ENCODE results near the gene LZTFL1.
A peak's percentile ranks its signal among the peaks of the same experiment; 100 is the strongest.
"Not testable (repeated sequence)": the region's sequence is repeated elsewhere in the genome, so short reads cannot be mapped to it uniquely, and the experiment has no call there.

Gene LZTFL1

DNA sequence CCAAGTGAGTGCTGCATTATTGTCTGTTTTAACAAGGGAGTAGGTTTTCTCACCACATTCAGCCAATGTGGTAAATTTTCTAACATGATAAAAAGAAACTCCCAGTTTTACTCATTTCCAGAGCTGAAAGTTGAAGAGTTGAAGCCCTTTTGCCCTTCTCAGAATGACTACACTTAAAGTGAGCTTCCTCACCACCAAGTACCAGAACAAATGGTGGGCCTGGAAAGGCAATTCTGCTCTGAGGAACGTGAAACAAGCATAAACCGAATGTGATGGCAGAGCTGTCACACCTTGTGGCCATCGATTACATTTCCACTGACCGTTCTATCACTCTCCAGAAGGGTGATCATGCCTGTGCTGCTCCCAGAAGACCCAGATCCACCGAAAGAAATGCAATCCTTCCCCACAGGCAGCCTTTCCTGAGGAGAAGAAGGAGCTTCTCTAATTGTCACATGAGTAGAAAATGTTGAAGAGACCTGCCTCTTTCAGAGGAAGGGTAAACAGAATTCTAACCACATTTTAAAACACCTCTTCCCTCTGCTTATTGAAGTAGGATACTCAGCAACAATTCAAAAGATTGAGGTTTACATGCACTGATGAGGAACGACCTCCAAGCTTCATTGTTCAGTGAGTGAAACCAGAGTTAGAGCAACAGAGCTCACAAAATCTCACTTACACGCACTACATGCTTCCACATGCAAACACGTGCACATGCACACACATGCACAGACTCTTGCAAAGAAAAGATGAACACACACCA is 23.0 kb upstream of the LZTFL1 start:
- DNase-seq: no peak

DNA sequence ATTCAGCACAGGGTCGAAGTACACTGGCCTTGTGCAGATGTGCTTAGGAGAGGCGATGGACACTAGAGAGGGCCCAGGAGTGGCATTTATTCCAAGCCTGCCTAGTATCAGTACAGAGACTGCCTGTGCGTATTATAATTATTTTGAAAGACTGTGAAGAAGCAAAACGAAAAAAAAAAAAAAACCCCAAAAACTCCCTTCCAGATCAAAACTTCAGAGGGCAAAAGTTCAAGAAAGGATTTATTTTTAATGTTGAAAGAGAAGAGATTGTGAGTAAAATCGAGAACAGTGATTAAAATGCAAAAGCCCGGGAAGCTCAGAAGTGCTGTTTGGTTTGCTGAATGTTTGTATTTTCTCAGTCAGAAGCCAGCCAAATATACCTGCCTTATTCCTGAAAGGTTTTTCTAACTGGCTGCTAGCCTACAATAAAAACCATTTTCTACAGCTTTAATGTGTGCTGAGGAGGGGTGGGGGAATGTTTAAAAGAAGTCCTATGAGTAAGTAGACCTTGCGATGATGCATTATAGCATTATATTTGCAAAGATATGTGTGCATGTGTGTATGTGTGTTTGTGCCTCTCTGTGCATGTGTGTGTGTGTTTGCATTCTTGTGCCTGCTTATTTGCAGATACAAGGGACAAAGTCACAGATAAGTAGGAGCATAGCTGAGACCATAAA is 19.3 kb upstream of the LZTFL1 start:
- no peak for DNase-seq

DNA sequence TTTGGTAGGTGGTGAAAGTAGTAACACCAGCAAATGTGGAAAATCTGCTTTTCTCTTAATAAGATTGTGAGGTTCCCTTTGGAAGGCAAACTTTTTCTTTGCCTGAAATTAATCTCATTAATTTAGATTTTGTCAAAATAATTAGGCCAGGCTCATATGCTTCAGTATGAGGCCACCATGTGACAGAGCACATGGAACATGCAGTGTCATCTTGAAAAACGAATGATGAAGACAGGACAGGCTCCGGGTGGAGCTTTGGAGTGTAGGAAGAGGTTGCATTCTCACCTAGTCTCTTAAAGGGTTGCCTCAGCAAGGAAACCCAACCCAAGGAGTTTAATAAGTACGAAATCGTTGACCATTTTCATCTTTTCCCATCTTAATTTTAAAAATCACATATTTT is 18.6 kb upstream of the LZTFL1 start:
- DNase-seq: no peak

DNA sequence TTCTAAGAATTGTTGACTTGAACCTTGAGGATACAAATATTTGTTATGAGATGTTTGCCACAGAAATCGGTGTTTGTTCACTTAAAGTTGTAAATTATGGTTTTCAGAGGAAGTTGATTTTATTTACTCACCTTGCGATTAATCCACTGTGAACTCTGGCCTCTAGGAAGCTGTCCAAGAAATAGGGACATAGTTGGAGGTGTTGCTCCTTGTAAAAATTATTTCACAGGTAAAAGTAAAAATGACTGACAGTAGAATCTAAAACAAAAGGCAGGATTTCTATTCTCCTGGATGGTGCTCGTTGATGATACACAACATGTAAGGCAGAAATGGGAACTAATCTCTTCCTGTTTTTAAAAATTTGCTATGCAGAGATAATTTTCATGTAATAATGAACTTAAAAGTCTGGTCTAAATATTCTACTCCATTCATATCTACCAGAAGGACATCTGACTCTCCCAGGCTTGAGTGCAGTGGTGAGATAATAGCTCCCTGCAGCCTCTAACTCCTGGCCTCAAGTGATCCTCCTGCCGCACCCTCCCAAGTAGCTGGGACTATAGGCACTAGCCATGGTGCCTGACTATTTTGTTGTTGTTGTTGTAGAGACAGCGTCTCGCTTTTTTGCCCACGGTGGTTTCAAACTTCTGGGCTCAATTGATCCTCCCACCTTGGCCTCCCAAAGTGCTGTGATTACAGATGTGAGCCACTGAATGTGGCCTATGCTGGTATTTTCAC is 17.1 kb upstream of the LZTFL1 start:
- DNase-seq: no peak

DNA sequence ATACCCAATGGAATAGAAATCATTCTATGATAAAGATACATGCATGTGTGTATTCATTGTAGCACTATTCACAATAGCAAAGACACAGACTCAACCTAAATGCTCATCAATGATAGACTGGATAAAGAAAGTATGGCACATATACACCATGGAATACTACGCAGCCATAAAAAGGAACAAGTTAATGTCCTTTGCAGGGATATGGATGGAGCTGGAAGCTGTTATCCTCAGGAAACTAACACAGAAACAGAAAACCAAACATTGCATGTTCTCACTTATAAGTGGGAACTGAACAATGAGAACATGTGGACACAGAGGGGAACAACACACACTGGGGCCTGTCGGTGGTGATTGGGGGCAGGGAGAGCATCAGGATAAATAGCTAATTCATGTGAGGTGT is 15.1 kb upstream of the LZTFL1 start:
- DNase-seq: not testable (repeated sequence)

DNA sequence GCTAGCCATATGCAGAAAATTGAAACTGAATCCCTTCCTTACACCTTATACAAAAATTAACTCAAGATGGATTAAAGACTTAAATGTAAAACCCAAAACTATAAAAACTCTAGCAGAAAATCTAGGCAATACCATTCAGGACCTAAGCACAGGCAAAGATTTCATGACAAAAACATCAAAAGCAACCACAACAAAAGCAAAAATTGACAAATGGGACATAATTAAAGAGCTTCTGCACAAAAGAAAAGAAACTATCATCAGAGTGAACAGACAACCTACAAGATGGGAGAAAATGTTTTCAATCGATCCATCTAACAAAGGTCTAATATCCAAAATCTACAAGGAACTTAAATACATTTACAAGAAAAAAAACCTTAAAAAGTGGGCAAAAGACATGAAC is 14.4 kb upstream of the LZTFL1 start:
- not testable (repeated sequence) for DNase-seq

DNA sequence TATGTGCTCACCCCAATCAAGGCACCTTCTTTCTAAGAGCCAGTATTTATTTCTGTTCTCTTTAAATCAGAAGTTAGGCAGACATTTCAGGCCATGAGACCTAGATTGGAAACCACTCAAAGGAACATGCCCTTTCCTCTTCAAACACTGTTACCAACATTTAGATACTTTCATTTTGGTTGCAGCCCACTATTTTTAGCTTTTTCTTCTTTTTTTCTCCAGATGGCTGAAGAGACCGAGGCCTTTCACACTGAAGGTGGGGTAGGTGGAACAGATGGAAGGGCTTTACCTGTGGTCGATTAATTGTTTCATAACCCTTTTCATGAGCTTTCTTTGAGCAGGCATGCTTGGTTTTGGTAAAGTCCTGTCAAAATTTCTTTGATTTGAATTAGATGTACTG is 10.9 kb upstream of the LZTFL1 start:
- no peak for DNase-seq

DNA sequence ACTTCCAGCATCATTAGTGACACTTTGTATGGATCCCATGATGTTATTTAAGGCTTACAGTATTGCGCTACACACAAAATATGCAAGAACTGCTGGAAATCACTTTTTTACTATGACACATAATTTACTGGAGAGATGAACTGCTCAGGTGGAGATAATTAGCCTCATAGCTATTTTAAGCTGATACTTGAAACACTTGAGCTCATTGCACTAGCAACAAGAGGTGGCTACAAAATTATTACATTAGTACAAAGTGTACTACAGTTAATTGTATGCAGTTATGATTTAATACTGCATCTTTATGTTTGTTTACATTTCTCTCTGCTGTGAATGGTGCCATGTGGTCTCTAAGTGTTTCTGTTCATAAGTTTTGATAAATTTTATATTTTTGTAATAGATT is 6.5 kb upstream of the LZTFL1 start:
- no peak for DNase-seq

DNA sequence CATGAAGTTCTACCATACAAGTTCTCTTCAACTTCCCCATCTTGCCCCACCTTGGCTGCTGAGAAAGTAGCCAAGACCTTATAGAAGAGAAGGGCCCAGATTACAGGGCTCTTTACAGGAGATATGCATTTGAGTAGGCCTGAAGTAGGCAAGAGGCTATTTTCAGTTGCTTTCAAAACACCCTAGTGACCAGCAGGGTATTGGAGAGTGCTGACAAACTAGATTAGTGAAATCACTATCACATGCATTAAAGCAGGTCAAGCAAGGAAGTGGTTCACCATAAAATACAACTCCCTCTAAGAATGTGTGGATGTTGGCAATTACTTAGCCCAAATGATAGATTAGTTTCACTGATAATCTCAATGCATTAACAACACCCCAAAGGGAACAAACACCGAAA is 2.7 kb upstream of the LZTFL1 start:
- no peak for DNase-seq

DNA sequence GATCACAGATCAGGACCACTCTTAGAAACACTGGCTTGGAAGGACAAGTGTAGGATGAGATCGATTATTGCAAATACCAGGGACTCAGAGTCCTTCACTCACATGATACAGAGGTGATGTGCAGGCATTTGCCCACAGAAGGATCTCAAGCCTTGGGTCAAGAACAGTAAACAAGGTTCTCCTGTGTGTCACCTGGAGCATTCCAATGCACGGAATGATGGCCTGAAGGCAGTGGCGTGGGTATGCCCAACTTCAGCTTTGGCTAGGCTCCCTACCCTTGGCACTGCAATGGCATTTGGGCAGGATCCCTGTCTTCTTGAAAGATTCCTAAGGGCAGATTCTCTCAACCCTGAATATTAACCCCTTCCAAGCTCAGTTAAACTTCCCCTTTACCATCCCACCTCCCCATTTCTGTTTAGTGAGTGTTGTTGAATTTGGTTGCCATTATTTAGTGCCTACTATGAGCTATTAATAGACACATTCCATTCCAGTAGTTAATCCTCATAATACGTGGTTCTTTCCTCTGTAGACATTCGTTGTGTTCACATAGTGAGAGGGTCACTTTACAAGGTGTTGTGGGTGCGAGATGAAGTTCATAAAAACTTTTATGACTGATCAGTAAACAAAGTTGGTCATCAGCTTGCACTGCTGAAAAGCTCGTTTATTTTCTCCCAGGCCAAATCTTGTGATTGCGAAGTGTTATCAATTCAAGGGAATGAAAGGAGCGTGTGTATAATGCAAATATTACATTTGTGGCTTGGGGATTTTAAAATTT is 1.1 kb upstream of the LZTFL1 start:
- no peak for DNase-seq

DNA sequence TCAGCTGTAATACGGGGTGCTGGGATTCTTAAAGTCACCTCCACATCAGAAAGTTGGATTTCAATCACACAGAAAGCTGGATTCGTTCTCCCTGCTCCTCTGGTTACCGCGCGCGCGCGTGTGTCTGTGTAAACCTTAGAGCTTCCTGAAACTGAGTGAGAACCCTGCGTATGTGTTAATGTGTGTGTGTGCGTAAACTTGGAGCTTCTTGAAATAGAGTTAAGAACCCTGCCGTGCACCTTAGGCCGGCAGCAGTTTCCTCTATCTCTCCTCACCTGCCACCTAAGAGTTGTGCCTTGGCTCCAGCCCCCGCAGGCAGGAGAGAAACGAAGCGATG is 531 bp downstream of the LZTFL1 start:
- no peak for DNase-seq

DNA sequence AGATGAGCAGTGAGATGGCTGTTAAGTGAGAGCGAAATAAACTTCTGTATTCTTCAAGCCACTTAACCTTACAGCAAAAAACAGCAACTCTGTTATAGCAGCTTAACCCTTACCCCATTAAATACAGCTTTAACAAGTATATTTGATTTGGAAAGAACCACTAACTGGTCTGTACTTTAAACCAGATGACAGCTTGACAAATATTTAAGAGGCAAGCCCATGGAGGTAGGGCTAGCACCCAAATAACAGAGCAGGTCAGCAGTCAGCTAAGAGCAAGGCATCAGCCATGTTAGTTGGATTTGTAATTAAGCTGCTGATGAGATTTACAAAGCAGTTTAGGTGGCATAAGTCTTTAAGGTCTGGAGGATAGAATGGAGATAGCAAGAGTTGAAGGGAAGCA is 3.5 kb downstream of the LZTFL1 start:
- DNase-seq: no peak

DNA sequence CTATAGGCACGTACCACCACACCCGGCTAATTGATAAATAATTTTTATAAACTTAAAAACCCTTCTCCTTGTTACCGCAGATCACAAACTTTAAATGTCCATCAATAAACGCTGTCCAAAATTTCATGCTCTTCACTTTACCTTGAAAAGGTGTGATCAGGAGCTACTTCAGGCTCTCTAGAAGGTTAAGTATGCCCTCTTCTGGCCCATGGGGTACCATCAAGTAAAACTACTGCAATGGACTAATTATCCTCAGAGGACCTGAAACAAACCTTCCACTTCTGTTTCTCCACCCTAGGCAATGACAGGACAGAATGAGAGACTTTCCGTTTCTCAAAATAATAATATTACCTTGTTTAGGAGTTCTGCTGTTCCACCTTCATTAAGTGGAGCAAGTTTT is 9.2 kb downstream of the LZTFL1 start:
- DNase-seq: peak; percentile 32

DNA sequence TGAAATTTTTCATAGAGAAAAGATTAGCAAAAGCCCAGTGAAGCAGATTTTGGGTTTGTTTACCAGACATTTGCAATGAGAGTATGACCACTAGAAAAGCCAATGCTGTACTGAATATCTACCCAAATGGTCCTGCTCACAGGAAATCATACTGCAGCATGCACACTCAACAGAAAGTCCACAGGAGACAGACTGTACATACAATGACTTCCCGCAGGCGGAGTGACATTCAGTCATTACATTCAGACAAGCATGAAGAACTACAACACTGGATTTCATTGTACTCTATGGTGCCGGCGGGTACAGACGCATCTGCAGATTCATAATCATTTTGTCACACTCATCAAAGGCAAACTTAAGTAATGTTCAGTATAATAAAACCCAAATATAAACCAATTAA is 11.8 kb downstream of the LZTFL1 start:
- DNase-seq: no peak

DNA sequence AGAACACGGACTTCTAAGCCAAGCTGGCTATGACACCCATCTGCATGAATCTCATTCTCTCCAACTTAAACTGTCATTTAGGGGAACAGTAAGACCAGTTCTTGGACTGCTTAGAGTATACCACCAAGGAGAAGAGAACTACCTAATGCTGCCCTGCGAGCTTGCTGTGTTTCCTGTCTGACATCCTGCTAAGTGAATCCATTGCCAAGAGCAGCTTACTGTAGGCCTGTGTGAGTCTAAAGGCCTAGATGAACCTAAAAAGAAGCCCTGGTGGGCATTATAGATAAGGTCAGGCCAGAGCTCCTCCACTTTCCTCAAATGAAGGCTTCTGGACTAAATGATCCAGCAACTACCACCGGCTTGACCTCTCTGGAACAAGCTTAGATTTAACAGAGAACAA is 15.0 kb downstream of the LZTFL1 start:
- no peak for DNase-seq

DNA sequence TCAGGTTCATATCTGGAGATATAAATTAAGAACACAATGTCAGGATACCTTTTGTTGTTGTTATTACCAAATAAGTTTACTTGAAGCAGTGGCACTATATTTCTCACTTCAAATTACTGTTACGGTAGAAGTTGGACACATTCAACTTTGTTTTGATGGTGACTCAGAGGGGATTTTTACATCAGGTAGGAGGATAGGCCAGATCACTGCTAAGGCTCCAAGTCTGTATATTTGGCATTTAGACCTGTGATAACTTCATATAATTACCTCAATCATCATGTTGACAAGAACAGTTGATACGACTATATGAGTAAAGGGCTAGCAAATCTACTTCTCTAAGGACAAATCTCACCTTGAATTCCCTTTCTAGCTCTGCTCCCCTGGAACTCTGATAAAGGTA is 15.6 kb downstream of the LZTFL1 start:
- no peak for DNase-seq

DNA sequence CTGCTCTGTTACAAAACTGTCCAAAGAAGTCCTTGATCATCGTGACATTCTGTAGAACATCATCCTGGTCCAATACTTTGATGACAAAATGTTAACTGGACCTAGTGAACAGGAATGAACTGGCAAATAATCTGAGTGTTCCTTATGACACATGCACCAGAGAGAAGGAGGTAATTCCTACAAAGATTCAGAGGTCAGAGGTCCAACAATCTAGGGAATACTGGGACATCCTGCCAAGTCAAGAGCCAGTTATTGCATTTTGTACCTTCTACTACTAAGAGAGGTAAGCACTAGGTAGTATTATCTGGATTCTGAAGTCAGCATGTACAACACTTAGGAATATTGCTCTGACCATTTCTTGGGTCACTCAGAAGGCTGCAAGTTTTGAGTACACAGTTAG is 20.8 kb downstream of the LZTFL1 start:
- no peak for DNase-seq

DNA sequence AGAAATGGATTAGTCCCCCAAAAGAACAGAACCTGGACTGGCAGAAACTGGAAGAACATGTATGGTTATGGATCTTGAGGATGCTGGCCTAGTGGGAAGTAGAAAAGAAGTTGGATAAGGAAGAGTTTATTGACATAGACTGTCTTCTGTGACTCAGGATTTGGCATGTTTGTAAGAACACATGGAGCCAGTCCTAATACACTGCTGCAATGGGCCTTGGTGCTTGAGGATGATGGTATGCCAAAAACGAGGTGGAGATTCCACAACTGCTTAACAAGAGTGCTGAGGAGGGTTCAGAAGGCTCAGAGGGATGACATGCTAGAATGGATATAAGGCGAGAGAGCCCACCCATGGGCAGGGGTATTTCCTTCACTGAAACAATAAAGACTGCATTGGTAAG is 22.4 kb downstream of the LZTFL1 start:
- DNase-seq: no peak

DNA sequence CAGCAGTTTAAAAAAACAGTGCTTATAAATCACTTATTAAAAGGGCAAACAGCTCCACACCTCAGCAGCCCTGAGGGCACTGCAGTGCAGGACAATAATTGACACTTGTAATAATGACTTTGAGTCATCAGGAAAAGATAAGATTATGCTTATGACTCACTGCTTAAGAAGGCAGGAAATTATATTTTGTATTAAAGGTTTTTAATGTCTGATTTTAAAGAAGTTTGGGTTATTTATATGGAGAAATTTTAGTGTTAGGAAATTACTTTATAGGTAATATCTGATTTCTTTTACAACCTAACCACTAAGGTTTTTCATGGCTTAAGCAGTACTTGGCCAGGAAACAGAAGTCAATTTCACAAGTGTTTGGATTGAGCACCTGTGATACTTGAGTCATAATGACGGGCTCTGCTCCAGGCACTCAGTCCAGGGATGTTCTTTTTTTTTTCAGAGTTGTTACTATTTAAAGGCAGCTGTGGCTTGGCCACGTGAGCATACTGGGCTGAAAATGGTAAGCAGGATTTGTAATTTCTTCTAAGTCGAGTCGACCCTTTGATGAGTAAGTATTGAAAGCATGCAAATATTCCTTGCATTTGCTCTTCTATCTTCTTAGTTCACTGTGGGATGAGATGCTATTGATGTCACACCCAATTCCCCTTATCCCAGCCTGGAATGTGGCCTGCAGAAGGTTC is 23.9 kb downstream of the LZTFL1 start:
- DNase-seq: peak; percentile 57

DNA sequence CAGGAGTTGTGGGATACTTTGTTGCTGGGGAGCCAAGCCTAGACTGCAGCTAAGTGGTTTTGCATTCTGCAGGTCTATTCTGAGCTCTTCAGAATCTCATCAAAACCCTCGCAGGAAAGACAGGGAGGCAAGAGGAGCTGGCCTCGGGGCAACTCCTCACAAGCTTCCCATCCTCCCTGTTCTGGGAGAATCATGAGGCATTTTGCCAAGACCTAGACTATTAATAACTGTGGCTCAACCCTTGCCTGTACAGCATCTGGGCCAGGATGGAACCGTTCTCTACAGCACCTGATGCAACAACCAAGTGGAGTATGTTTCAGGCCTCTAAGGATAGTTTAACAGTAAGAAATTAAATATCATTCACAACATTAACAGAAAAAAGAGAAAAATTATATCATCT is 25.4 kb downstream of the LZTFL1 start:
- DNase-seq: no peak

DNA sequence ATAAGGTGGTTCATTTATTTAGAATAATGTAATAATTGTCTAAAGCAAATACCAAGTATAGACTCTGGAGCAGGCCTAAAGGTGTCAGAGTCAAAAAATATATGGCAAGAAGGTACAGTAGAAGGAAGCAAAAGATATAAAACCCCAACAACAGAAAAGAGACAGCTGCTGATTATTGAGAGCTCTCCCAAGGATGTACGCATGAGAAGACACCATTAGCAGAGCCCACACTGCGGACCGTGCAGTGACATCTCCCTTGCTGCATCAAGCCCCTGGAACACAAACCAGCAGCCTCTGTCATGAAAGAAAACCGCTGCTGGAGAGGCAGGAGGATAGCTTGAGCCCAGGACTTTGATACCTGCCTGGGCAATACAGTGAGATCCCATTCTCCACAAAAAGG is 27.6 kb downstream of the LZTFL1 start:
- DNase-seq: no peak

DNA sequence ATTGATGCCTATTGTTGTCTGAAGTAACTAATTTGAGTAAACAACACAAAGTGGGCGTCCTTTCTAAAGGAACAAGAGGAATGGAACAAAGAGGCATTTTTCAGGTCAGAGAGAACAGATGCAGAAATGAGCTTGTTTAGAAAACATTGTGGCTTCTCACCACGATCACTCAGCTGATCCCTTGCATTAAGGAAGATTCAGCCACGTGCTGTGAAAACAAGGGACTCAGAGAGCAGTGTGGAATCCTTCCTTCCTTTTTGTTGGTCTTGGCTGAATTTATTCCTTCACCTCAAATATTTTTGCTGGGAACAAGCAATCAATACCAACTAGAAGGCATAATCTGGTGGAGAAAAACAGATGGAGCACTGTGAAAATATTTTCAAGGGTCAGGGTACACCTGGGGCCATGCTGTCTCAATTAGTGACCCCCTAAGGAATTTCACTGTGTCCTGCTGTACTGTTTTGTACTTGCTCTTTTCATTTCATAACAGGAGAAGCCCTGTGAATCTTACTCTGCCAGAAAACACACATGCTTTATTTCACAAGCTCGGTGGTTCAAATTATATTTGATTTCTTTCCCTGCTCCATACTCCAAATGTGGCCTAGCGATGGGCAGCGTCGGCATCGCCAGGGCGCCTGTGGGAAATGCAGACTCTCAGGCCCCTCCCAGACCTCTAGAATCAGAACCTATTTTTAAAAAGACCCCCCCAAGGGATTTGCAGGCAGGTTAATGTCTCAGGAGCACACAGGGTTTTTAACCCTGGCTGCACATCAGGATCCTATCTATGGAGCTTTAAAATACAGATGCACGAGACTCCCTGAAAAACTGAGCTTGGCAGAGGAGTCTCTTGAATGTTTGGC is 34.0 kb downstream of the LZTFL1 start:
- DNase-seq: peak; percentile 66

Data from NCI-H146 (cell line).